ENCODE data around the gene UCK2. TPM values are rescaled to one million over a fixed set of nuclear protein-coding genes. Genes with fewer than 3 reads are reported as not detected.

Gene UCK2
- total and polyA plus RNA-seq, 2 donors (not counting 3 experiments of a cell fraction or from before 2014, with no cell fraction given) = 62.3 to 74.7 TPM

DNA sequence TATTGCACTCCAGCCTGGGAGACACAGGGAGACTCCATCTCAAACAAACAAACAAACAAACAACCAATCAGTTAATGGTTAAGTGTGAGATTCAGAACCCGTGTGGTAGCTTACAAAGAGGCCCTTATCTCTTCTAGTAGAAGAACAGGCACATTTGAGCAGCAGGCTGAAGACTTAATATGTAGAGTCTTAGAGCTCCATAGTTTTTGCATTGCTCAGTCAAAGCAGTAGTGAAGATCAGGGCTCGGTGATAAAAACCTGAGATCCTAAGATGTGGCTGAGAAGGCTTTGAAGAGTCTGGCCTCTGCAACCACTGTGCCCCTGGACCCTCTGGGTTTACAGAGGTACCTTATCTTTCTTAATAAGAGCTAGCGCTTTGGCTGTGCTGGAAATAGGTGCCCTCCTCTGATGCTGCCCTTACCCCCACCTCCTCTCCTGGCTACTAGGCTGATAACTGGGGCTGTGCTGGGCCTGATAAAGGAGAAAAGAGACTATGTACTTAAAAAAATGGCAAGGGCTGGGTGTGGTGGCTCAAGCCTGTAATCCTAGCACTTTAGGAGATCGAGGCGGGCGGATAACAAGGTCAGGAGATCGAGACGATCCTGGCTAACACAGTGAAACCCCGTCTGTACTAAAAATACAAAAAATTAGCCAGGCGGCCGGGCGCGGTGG is 10.5 kb upstream of the UCK2 start:
- H3K36me3 ChIP-seq (ENCODE audit: control insufficient read depth in 2 of 2, extremely low read depth in 1 of 2, insufficient read depth in 2 of 2, low read length in 2 of 2) = no peaks in the 10 kb centered on the region
- CTCF ChIA-PET = no interaction called here
- H3K4me3 ChIP-seq (replicated peaks in 1 of 3; ENCODE audit: insufficient read depth in 1 of 3, low read depth in 1 of 3, low read length in 3 of 3) = no peak overlapping the region
- H3K4me1 ChIP-seq (ENCODE audit: control insufficient read depth, extremely low read depth, insufficient read depth, low read length) = no peaks in the 10 kb centered on the region
- no peaks in the 10 kb centered on the region for H3K27me3 ChIP-seq (ENCODE audit: control insufficient read depth in 2 of 2, insufficient read depth in 2 of 2, low read length in 2 of 2)
- TF ChIP-seq MYC (IDR thresholded peaks at IDR 0.05; ENCODE audit: low read depth, low read length) (no peak), POLR2A (IDR thresholded peaks at IDR 0.05; ENCODE audit: low read depth, low read length) (no peak), POLR2AphosphoS5 (IDR thresholded peaks at IDR 0.05; ENCODE audit: insufficient read depth, low read depth, low read length) (no peak), FOS (IDR thresholded peaks at IDR 0.05; ENCODE audit: borderline replicate concordance, insufficient read depth, low read length) (no peak), JUN (IDR thresholded peaks at IDR 0.05; ENCODE audit: borderline replicate concordance, insufficient read depth, insufficient read length, low read depth) (no peak), EZH2 (IDR thresholded peaks at IDR 0.05; ENCODE audit: borderline replicate concordance, low read depth, low read length, severe bottlenecking) (no peak), GATA2 (IDR thresholded peaks at IDR 0.05; ENCODE audit: insufficient read depth, insufficient read length, low read depth, low read length) (no peak)
- TF ChIP-seq, protein P1, sequence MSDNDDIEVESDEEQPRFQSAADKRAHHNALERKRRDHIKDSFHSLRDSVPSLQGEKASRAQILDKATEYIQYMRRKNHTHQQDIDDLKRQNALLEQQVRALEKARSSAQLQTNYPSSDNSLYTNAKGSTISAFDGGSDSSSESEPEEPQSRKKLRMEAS (IDR thresholded peaks at IDR 0.05; ENCODE audit: insufficient read depth, insufficient read length) = no peak
- TF ChIP-seq, protein P2, sequence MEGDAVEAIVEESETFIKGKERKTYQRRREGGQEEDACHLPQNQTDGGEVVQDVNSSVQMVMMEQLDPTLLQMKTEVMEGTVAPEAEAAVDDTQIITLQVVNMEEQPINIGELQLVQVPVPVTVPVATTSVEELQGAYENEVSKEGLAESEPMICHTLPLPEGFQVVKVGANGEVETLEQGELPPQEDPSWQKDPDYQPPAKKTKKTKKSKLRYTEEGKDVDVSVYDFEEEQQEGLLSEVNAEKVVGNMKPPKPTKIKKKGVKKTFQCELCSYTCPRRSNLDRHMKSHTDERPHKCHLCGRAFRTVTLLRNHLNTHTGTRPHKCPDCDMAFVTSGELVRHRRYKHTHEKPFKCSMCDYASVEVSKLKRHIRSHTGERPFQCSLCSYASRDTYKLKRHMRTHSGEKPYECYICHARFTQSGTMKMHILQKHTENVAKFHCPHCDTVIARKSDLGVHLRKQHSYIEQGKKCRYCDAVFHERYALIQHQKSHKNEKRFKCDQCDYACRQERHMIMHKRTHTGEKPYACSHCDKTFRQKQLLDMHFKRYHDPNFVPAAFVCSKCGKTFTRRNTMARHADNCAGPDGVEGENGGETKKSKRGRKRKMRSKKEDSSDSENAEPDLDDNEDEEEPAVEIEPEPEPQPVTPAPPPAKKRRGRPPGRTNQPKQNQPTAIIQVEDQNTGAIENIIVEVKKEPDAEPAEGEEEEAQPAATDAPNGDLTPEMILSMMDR (IDR thresholded peaks at IDR 0.05; ENCODE audit: extremely low read depth in 1 of 2, insufficient read depth in 1 of 2, low read depth in 1 of 2, low read length in 2 of 2) = no peak
- no peak for FAIRE-seq
- no peaks in the 10 kb centered on the region for H4K20me1 ChIP-seq (replicated peaks; ENCODE audit: control insufficient read depth, extremely low read depth, insufficient read depth, low read length)
- DNase-seq (ENCODE audit: low read depth, low spot score) = no peak
- H3K9ac ChIP-seq (replicated peaks; ENCODE audit: extremely low read depth, insufficient read depth, low read length) = no peak overlapping the region
- no peaks in the 10 kb centered on the region for H3K9me3 ChIP-seq (replicated peaks; ENCODE audit: control insufficient read depth, insufficient read depth, low read length)
- intact Hi-C loops (cut with micrococcal nuclease) = no loop called here
- no peak overlapping the region for H2AFZ ChIP-seq (ENCODE audit: low read depth, low read length)
- H3K9me1 ChIP-seq (replicated peaks; ENCODE audit: control insufficient read depth, extremely low read depth, insufficient read depth, low read length) = no peaks in the 10 kb centered on the region
- no peak overlapping the region for H3K27ac ChIP-seq (ENCODE audit: insufficient read depth, low read depth, low read length)
- dilution Hi-C loops (cut with MboI; ENCODE audit: extremely low pct_ligation_motif_present, low sequenced_read_pairs) = no loop called here
- no TSS peak for BruUV-seq (replicated peaks)
- POLR2A ChIA-PET = no interaction called here
- H3K79me2 ChIP-seq (ENCODE audit: control insufficient read depth, insufficient read depth, low read length) = no peaks in the 10 kb centered on the region
- no peak overlapping the region for H3K4me2 ChIP-seq (ENCODE audit: insufficient read depth, low read length)
